ENCODE results near the gene APBA2.

Gene APBA2

GRCh38 chr15:29135702-29136646, 250.2 kb downstream of the APBA2 start:
- no peak for TF ChIP-seq CTCF (IDR thresholded peaks at IDR 0.05; ENCODE audit: low read depth, low read length, missing control alignments)
- DNase-seq (ENCODE audit: low read depth): no peak
- no peak overlapping the region for H3K4me3 ChIP-seq (ENCODE audit: low read depth, low read length)

GRCh38 chr15:29138260-29138659, 252.5 kb downstream of the APBA2 start:
- no peak for DNase-seq (ENCODE audit: low read depth)
- no peak overlapping the region for H3K4me3 ChIP-seq (ENCODE audit: low read depth, low read length)
- no peak for TF ChIP-seq CTCF (IDR thresholded peaks at IDR 0.05; ENCODE audit: low read depth, low read length, missing control alignments)

- DNase-seq (ENCODE audit: low read depth): no peak
These were observed 253.3 kb downstream of the APBA2 start for GRCh38 chr15:29139072-29139471.

GRCh38 chr15:29139540-29140459, 254.0 kb downstream of the APBA2 start:
- peak; percentile 96 for TF ChIP-seq CTCF (IDR thresholded peaks at IDR 0.05; ENCODE audit: low read depth, low read length, missing control alignments)
- H3K4me3 ChIP-seq (ENCODE audit: low read depth, low read length): no peak overlapping the region
- no peak for DNase-seq (ENCODE audit: low read depth)

More at GRCh38 chr15:29139072-29139471, 253.3 kb downstream of the APBA2 start:
- no peak overlapping the region for H3K4me3 ChIP-seq (ENCODE audit: low read depth, low read length)
- no peak for TF ChIP-seq CTCF (IDR thresholded peaks at IDR 0.05; ENCODE audit: low read depth, low read length, missing control alignments)

- no peak for TF ChIP-seq CTCF (IDR thresholded peaks at IDR 0.05; ENCODE audit: low read depth, low read length, missing control alignments)
- DNase-seq (ENCODE audit: low read depth): no peak
- no peak overlapping the region for H3K4me3 ChIP-seq (ENCODE audit: low read depth, low read length)
These were observed 254.9 kb downstream of the APBA2 start for GRCh38 chr15:29140475-29141307.
